ENCODE data around the gene SLC19A1.

Gene SLC19A1

DNA sequence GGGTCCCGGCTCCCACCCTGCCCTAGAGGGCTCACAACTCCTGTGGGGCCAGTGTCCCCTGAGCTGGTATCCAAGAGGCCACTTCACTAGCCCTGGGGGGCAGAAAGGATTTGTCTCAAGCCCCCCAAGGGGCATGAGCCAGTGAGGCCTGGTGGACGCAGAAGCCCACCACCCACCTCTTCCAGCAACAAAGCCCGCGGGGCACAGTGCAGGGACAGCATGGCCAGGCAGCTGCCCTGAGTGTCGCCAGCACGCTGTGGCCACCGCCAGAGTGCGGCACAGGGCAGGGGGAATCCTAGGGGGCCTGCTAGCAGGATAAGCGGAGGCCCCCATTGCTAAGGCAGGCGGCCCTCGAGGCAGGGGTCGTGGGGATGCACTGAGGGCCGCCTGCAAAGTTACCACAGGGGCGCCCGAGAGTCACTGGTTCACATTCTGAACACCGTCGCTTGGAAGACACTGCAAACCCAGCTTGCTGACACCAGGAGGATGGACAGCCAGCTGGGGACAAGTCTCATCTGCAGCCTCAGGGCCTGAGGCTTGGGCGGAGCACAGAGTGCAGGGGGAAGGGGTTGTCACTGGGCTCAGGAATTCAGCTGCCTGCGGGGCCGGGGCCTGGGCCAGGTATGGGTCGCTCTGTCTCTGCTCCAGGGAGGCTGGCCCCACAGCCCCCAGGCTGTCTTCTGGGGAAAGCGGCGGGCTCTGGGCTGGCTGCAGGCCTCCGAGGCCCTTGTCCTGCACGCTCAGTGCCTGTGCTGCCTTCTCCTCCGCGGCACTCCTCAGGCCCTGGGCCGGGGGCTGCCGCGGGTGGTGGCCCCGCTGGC, 26.8 kb downstream of the SLC19A1 start:
- DNase-seq, result no peak

DNA sequence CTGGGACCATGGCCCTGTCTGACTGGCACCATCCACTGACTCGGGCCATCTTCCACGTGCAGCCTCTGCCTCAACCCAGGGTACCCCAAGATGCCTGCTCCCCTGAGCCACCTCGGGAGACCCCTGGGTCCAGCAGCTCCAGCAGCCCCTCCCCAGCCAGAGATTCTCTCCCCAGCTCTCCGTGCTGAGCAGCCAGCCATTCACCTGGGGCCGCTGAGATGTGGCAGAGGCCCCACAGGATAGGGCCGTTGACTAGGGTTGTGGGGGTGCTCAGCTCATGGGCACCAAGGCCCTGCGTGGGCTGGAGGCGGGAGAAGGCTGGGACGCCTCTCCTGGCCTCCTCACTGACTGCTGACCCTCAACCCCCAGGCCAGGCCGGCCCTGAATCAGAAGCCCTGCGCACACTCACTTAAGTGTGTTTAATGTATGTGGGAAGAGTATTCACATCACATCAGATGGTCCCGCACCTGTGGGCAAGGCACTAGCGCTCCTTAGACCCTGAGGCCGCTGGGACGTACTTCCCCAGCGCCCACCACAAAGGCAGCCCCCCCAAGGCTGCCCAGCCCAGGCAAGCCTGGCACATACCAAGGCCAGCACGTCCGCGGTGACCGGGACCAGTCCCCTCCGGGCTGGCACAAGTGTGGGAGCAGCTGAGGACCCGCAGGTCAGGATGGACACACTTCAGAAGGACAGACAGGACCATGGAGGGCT, 27.8 kb downstream of the SLC19A1 start:
- DNase-seq, result no peak

GRCh38 chr21:45513741-45514310, 28.4 kb downstream of the SLC19A1 start:
- no peak for DNase-seq

GRCh38 chr21:45513003-45513717, 29.1 kb downstream of the SLC19A1 start:
- no peak for DNase-seq

- DNase-seq, result no peak
Measured at GRCh38 chr21:45512626-45513002, 29.6 kb downstream of the SLC19A1 start.

- no peak for DNase-seq
Measured at GRCh38 chr21:45511661-45512431, 30.4 kb downstream of the SLC19A1 start.

- DNase-seq, result no peak
Measured at GRCh38 chr21:45511007-45511406, 31.2 kb downstream of the SLC19A1 start.

GRCh38 chr21:45510466-45510955, 31.7 kb downstream of the SLC19A1 start:
- no peak for DNase-seq

- no peak for DNase-seq
Measured at GRCh38 chr21:45509566-45510465, 32.4 kb downstream of the SLC19A1 start.

GRCh38 chr21:45508607-45509565, 33.4 kb downstream of the SLC19A1 start:
- no peak for DNase-seq

DNA sequence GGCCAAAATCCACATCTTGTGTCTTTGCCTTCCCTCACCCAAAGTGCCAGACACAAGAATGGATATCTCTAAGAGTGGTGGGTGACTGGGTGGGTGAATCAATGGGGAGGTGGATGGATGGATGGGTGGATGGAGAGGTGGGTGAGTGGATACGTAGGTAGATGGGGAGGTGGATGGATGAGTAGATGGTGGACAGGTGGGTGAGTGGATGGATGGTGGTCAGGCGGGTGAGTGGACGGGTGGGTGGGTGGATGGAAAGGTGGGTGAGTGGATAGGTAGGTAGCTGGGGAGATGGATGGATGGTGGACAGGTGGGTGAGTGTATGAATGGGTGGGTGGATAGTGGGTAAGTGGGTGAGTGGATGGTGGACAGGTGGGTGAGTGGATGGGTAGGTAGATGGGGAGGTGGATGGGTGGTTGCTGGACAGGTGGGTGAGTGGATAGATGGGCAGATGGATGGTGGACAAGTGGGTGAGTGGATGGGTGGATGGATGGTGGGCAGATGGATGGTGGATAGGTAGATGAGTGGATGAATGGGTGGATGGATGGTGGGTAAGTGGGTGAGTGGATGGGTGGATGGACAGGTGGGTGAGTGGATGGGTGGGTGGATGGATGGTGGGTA, 34.2 kb downstream of the SLC19A1 start:
- DNase-seq, result no peak

DNA sequence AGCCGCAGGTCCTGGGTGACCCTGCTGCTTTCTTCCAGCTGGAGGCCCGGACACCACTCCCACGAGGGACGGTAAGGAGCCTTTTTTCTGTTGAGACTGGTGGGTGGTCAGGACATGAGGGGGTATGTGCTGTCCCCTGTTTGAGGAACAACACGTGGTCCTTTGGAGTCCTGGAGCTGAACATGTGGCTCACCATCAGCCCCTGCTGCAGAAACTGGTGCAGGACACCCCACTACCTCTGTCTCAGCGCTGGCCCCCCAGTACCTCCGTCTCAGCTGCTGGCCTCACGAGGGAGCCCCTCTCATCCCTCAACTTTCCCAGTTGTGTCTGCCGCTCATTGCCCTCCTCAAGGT, 34.7 kb downstream of the SLC19A1 start:
- DNase-seq, result no peak

DNA sequence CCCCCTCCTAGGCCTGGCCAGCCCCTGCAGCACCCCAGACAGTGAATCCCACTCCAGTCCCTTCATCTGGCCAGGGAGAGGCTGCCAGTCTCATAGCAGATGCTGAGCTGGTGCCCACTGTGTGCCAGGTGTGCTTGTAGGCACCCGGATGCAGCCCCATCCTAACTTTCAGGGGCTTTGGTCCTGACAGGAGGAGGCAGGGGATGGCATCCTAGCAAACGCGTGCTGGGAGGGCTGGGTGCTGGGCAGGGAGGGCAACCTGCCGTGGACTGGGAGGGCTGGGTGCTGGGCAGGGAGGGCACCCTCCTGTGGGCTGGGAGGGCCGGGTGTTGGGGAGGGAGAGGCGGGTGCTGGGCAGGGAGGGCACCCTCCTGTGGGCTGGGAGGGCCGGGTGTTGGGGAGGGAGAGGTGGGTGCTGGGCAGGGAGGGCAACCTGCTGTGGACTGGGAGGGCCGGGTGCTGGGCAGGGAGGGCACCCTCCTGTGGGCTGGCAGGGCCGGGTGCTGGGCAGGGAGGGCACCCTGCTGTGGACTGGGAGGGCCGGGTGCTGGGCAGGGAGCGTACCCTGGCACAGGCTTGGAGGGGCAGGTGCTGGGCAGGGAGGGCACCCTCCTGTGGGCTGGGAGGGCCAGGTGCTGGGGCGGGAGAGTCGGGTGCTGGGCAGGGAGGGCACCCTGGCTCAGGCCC, 35.3 kb downstream of the SLC19A1 start:
- no peak for DNase-seq

DNA sequence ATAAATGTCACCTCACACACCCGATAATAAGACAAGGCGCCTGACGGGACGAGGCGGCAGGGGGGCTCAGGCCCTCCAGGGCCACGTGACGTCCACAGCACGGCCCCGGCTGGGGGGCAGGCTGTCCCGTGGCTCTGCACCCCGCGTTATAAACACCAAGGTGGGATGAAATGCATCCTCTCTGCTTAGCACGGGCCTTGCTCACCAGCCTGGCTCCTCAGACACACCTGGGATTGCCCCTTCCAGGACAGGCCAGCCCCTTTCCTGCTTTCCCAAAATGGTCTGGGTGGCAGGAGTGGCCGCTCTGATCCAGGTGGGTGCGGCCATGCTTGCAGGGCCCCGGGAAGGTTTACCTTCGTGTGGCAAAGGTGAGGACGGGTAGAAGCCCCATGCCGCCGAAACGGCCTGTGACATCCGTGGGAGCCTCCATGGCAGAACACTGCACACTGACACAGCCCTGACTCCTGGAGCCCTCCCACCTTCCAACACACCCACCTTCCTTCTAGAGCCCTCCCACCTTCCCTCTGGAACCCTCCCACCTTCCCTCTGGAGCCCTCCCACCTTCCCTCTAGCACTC, 35.9 kb downstream of the SLC19A1 start:
- DNase-seq, result no peak

GRCh38 chr21:45505416-45506021, 36.7 kb downstream of the SLC19A1 start:
- no peak for DNase-seq

GRCh38 chr21:45504516-45505415, 37.5 kb downstream of the SLC19A1 start:
- no peak for DNase-seq

DNA sequence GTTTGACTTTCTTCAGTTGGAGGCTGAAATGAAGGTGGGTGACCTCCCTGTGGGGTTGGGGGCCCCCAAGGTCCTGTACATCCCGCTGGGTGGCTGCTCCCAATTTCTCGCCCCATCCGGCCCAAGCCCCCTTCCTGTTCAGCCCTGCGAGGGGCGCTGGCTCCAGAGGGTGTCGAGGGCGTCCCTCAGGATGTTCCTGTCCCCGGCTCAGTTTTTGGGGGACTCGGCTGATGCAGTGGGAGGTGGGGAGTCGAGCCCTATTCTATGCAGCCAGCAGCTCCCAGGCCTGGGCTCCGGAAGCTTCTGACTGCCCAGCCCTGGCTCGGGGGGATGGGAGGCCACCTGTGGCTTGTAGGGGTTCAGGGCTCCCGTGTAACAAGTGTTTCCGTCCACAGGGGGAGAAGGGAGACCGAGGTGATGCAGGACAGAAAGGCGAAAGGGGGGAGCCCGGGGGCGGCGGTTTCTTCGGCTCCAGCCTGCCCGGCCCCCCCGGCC, 38.2 kb downstream of the SLC19A1 start:
- DNase-seq, result no peak
